ENCODE results near the gene CYLC1. TPM values are rescaled to one million over a fixed set of nuclear protein-coding genes. Genes with fewer than 3 reads are reported as not detected.

The CYLC1 gene
- total and polyA plus RNA-seq, 8 donors = not detected

DNA sequence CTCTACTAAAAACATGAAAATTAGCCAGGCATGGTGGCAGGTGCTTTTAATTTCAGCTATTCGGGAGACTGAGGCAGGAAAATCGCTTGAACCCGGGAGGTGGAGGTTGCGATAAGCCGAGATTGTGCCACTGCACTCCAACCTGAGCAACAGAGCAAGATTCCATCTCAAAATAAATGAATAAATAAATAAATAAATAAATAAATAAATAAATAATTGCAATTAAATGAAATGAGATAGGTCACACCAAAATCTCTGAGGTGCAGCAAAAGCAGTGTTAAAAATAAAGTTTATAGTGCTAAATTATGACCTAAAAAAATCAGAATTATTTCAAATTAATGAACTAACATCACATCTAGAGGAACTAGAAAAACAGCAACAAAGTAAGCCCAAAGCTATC, 13.6 kb upstream of the CYLC1 start:
- no peak for DNase-seq
- Histone ChIP-seq H3K27me3 (no peaks in the 10 kb centered on the region), H3K36me3 (no peaks in the 10 kb centered on the region), H3K27ac (no peak overlapping the region), H3K4me1 (no peaks in the 10 kb centered on the region), H3K4me3 (no peak overlapping the region), H3K9me3 (no peaks in the 10 kb centered on the region)
- intact Hi-C loops (cut with DNase I; ENCODE audit: low total_unique reads) = no loop called here
- WGBS, 5 donors = 88 to 100% (median 94%) methylated on average over 5 of the region's 5 CpGs
- TF ChIP-seq POLR2AphosphoS5 (IDR thresholded peaks at IDR 0.05) = no peak
- TF ChIP-seq POLR2A (IDR thresholded peaks at IDR 0.05) = no peak
- TF ChIP-seq EP300 (IDR thresholded peaks at IDR 0.05) = no peak
- TF ChIP-seq, protein P1, sequence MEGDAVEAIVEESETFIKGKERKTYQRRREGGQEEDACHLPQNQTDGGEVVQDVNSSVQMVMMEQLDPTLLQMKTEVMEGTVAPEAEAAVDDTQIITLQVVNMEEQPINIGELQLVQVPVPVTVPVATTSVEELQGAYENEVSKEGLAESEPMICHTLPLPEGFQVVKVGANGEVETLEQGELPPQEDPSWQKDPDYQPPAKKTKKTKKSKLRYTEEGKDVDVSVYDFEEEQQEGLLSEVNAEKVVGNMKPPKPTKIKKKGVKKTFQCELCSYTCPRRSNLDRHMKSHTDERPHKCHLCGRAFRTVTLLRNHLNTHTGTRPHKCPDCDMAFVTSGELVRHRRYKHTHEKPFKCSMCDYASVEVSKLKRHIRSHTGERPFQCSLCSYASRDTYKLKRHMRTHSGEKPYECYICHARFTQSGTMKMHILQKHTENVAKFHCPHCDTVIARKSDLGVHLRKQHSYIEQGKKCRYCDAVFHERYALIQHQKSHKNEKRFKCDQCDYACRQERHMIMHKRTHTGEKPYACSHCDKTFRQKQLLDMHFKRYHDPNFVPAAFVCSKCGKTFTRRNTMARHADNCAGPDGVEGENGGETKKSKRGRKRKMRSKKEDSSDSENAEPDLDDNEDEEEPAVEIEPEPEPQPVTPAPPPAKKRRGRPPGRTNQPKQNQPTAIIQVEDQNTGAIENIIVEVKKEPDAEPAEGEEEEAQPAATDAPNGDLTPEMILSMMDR (IDR thresholded peaks at IDR 0.05) = no peak

DNA sequence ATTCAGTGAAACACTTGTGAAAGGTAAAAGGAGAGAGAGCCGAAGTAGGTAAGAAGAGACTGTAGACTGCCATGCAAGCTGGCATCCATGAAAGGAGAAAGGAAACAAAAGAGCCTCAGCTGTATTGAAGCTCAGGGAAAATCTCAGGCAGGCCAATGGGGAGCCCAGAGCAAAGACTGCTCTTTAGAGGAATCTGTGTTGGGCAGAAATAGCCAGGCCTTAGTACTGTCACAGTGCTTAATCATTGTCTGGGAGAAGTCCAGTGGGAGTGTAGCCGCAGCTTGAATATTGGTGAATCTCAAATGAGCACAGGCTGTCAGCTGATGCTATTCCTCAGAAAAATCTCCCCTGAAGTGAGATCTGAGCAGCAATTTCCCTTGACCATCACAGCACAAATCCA, 27.6 kb downstream of the CYLC1 start:
- no peaks in the 10 kb centered on the region for H3K36me3 ChIP-seq
- no peaks in the 10 kb centered on the region for H3K27me3 ChIP-seq
- H3K9me3 ChIP-seq = no peaks in the 10 kb centered on the region
- 52 to 94% (median 81%) methylated on average over 2 of the region's 2 CpGs for WGBS, 5 donors
- H3K4me3 ChIP-seq = no peak overlapping the region
- no peak overlapping the region for H3K27ac ChIP-seq
- TF ChIP-seq EP300 (IDR thresholded peaks at IDR 0.05) = no peak
- no peak for TF ChIP-seq POLR2A (IDR thresholded peaks at IDR 0.05)
- TF ChIP-seq, protein P1 (IDR thresholded peaks at IDR 0.05) = no peak
- TF ChIP-seq POLR2AphosphoS5 (IDR thresholded peaks at IDR 0.05) = no peak
- H3K4me1 ChIP-seq = no peaks in the 10 kb centered on the region
- intact Hi-C loops (cut with DNase I; ENCODE audit: low total_unique reads) = no loop called here
- DNase-seq = no peak

DNA sequence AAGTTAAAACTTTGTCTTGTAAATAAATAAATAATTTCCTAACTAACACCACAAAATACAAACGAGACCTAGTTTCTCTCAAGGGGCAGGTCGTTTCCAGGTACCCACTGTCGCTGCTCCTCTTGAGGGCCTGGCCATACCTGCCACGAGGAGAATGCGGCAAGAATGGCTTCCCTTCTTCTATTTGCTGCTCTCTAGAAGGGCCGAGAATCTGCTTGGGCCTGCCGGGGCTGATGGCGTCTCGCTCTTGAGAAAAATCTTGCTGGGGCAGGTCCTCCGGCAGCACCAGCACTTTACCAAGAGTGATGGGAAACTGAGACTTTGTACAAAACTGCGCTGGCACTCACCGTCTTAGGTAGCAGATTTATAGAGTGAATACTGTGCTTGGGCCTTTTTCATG, 31.5 kb downstream of the CYLC1 start:
- no peaks in the 10 kb centered on the region for H3K9me3 ChIP-seq
- H3K4me1 ChIP-seq = no peaks in the 10 kb centered on the region
- no peaks in the 10 kb centered on the region for H3K36me3 ChIP-seq
- TF ChIP-seq, protein P1 (IDR thresholded peaks at IDR 0.05) = no peak
- TF ChIP-seq EP300 (IDR thresholded peaks at IDR 0.05) = no peak
- TF ChIP-seq POLR2A (IDR thresholded peaks at IDR 0.05) = no peak
- TF ChIP-seq POLR2AphosphoS5 (IDR thresholded peaks at IDR 0.05) = no peak
- no peaks in the 10 kb centered on the region for H3K27me3 ChIP-seq
- H3K27ac ChIP-seq = no peak overlapping the region
- intact Hi-C loops (cut with DNase I; ENCODE audit: low total_unique reads) = no loop called here
- no peak for DNase-seq
- 69 to 87% (median 74%) methylated on average over 7 to 12 of the region's 12 CpGs for WGBS, 5 donors
- H3K4me3 ChIP-seq = no peak overlapping the region

DNA sequence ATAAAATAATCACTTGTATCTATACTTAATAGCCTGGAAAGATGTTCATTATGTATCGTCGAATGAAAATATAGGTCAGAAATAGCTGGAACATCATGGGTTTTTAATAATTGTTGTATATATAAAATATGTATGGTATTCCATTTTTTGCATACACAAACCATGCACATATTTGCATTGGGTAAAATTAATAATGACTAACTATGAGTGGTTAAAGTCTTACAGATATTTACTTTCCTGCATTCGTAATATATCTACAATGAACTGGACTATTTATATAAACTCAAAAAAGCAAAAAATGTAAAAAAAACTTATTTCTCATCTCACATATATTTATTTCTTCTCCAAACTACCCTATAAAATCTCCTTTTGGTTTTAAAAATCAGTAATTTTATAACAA, 46.0 kb downstream of the CYLC1 start:
- H3K27me3 ChIP-seq = no peaks in the 10 kb centered on the region
- no peak for DNase-seq
- H3K27ac ChIP-seq = no peak overlapping the region
- no peak overlapping the region for H3K4me3 ChIP-seq
- no peaks in the 10 kb centered on the region for H3K36me3 ChIP-seq
- H3K4me1 ChIP-seq = no peaks in the 10 kb centered on the region
- H3K9me3 ChIP-seq = no peaks in the 10 kb centered on the region
- 86 to 96% (median 92%) methylated on average over 3 of the region's 3 CpGs for WGBS, 5 donors
- intact Hi-C loops (cut with DNase I; ENCODE audit: low total_unique reads) = no loop called here
- no peak for TF ChIP-seq EP300 (IDR thresholded peaks at IDR 0.05)
- TF ChIP-seq, protein P1 (IDR thresholded peaks at IDR 0.05) = no peak
- TF ChIP-seq POLR2AphosphoS5 (IDR thresholded peaks at IDR 0.05) = no peak
- no peak for TF ChIP-seq POLR2A (IDR thresholded peaks at IDR 0.05)

Measured in stomach (tissue), 9 donors.